ENCODE data around the gene GMPPA. TPM values are rescaled to one million over a fixed set of nuclear protein-coding genes. Genes with fewer than 3 reads are reported as not detected.

The GMPPA gene
- total and polyA plus RNA-seq, 7 donors = 14.4 to 33.8 (median 20.0) TPM

DNA sequence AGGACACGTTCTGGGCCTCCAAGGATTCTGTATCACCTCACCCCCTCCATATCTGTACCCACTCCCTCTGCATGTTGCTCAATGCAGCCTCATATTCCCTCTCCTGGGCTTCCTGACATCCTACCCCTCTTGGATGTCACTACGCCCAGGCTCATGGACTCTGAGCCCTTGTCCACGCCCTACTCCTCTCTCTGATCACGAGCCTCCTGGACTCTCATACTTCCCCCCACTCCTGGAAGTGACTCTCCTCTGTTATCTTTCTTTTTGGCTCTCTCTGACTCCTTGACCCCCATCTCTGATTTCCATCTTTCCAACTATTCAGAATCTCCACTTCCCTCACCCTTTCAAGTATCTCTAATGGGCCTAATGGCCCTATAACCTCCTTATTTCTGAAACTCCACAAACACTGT, 47.3 kb downstream of the GMPPA start:
- Histone ChIP-seq H3K4me3 (no peak overlapping the region), H3K36me3 (ENCODE audit: insufficient read depth in 1 of 2, low read depth in 1 of 2) (peaks cover 0 to 5% of the 10 kb centered on the region in 2 donors), H3K27me3 (ENCODE audit: insufficient read depth in 3 of 3, low read length in 2 of 3) (no peaks in the 10 kb centered on the region), H3K4me1 (peaks cover 23% of the 10 kb centered on the region), H3K9me3 (no peaks in the 10 kb centered on the region), H3K27ac (no peak overlapping the region)
- no peak for ATAC-seq
- TF ChIP-seq CTCF (IDR thresholded peaks at IDR 0.05) = no peak
- DNase-seq = no peak
- WGBS, 3 donors = 60 to 68% (median 60%) methylated on average over 3 to 4 of the region's 4 CpGs
- intact Hi-C loops (cut with DNase I) = loop anchor here in 1 of 2 donors (10.0 kb wide), 1 partner anchor 371 kb away; the partner anchor contains the start of genes CNPPD1, RETREG2 and SLC23A3

- intact Hi-C loops (cut with DNase I) = loop anchor here in 1 of 2 donors (10.0 kb wide), 1 partner anchor 373 kb away; the partner anchor contains the start of genes CNPPD1, RETREG2 and SLC23A3
- 91 to 98% (median 95%) methylated on average over 21 to 26 of the region's 26 CpGs for WGBS, 3 donors
- Histone ChIP-seq H3K27ac (no peak overlapping the region), H3K4me1 (peaks cover 16% of the 10 kb centered on the region), H3K36me3 (ENCODE audit: insufficient read depth in 1 of 2, low read depth in 1 of 2) (no peaks in the 10 kb centered on the region), H3K9me3 (no peaks in the 10 kb centered on the region), H3K4me3 (no peak overlapping the region), H3K27me3 (ENCODE audit: insufficient read depth in 3 of 3, low read length in 2 of 3) (no peaks in the 10 kb centered on the region)
- DNase-seq = no peak
- no peak for ATAC-seq
- TF ChIP-seq CTCF (IDR thresholded peaks at IDR 0.05) = no peak
These were observed 48.9 kb downstream of the GMPPA start for GRCh38 chr2:219547621-219548020.

DNA sequence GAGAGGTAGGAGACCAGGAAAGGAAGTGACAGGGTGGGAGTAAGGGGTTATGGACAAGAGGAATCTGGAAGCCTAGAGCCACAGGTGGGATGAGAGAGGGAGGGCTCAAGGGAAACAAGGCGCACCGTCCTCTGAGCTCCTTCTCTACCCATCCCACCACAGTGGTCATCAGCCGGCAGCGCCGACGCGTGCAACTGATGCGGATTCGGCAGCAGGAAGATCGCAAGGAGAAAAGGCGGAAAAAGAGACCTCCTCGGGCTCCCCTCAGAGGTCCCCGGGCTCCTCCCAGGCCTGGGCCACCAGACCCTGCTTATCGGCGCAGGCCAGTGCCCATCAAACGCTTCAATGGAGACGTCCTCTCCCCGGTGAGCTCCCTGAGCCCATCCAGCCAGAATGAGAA, 50.3 kb downstream of the GMPPA start:
- DNase-seq (no peak), ATAC-seq (no peak)
- TF ChIP-seq CTCF (IDR thresholded peaks at IDR 0.05) = no peak
- Histone ChIP-seq H3K9me3 (no peaks in the 10 kb centered on the region), H3K4me3 (no peak overlapping the region), H3K27ac (no peak overlapping the region), H3K36me3 (ENCODE audit: insufficient read depth in 1 of 2, low read depth in 1 of 2) (no peaks in the 10 kb centered on the region), H3K4me1 (peaks cover 18% of the 10 kb centered on the region), H3K27me3 (ENCODE audit: insufficient read depth in 3 of 3, low read length in 2 of 3) (no peaks in the 10 kb centered on the region)
- WGBS, 3 donors = 90 to 94% (median 93%) methylated on average over 18 of the region's 18 CpGs
- intact Hi-C loops (cut with DNase I) = loop anchor here in 1 of 2 donors (10.0 kb wide), 1 partner anchor 374 kb away; the partner anchor contains the start of genes CNPPD1, RETREG2 and SLC23A3

DNA sequence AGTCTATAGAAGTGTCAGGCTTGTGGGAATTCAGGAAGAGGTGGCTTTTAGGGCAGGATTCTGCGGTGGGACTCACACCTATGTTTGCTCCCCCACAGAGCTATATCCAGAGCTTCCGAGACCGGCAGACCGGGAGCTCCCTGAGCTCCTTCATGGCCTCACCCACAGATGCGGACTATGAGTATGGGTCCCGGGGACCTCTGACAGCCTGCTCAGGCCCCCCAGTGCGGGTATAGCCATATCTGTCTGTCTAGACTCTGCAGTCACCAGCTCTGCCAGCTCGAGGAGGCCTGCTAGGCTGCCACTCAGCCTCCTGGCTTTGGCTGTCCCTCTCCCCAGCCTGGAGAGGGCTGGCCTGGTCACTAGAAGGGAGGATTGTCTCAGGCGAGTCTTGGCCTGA, 50.9 kb downstream of the GMPPA start:
- no peak for DNase-seq
- no peak for TF ChIP-seq CTCF (IDR thresholded peaks at IDR 0.05)
- Histone ChIP-seq H3K27me3 (ENCODE audit: insufficient read depth in 3 of 3, low read length in 2 of 3) (no peaks in the 10 kb centered on the region), H3K9me3 (no peaks in the 10 kb centered on the region), H3K27ac (no peak overlapping the region), H3K4me3 (no peak overlapping the region), H3K36me3 (ENCODE audit: insufficient read depth in 1 of 2, low read depth in 1 of 2) (no peaks in the 10 kb centered on the region), H3K4me1 (peaks cover 12% of the 10 kb centered on the region)
- 86 to 89% (median 89%) methylated on average over 9 of the region's 9 CpGs for WGBS, 3 donors
- no peak for ATAC-seq
- intact Hi-C loops (cut with DNase I) = loop anchor here in 1 of 2 donors (10.0 kb wide), 1 partner anchor 375 kb away; the partner anchor contains the start of genes CNPPD1, RETREG2 and SLC23A3

All from psoas muscle (tissue), 8 donors.